ENCODE data around the gene RFX1. TPM values are rescaled to one million over a fixed set of nuclear protein-coding genes. Genes with fewer than 3 reads are reported as not detected.

The RFX1 gene
- total RNA-seq, 1 donor from 2014 or later: 15.7 TPM

- Mint-ChIP-seq H3K27ac (ENCODE audit: unreplicated experiment) (peak overlapping the region; percentile 18), H3K9me3 (ENCODE audit: unreplicated experiment) (no peaks in the 10 kb centered on the region), H3K27me3 (ENCODE audit: unreplicated experiment) (no peaks in the 10 kb centered on the region), H3K4me3 (ENCODE audit: unreplicated experiment) (no peak overlapping the region), H3K36me3 (ENCODE audit: unreplicated experiment) (peaks cover 10% of the 10 kb centered on the region), H3K4me1 (ENCODE audit: unreplicated experiment) (no peaks in the 10 kb centered on the region)
- no peak for TF ChIP-seq CTCF (IDR thresholded peaks at IDR 0.05)
- DNase-seq (ENCODE audit: extremely low spot score, unreplicated experiment): no peak
Measured at GRCh38 chr19:13995017-13995728, 10.9 kb downstream of the RFX1 start.

- Mint-ChIP-seq H3K27ac (ENCODE audit: unreplicated experiment) (no peak overlapping the region), H3K4me3 (ENCODE audit: unreplicated experiment) (no peak overlapping the region), H3K36me3 (ENCODE audit: unreplicated experiment) (peaks cover 20% of the 10 kb centered on the region), H3K4me1 (ENCODE audit: unreplicated experiment) (no peaks in the 10 kb centered on the region), H3K27me3 (ENCODE audit: unreplicated experiment) (no peaks in the 10 kb centered on the region), H3K9me3 (ENCODE audit: unreplicated experiment) (no peaks in the 10 kb centered on the region)
- no peak for TF ChIP-seq CTCF (IDR thresholded peaks at IDR 0.05)
- DNase-seq (ENCODE audit: extremely low spot score, unreplicated experiment): no peak
Measured at GRCh38 chr19:13993590-13994300, 12.4 kb downstream of the RFX1 start.

- H3K9me3 Mint-ChIP-seq (ENCODE audit: unreplicated experiment): no peaks in the 10 kb centered on the region
- H3K36me3 Mint-ChIP-seq (ENCODE audit: unreplicated experiment): peaks cover 21% of the 10 kb centered on the region
- peaks cover 4% of the 10 kb centered on the region for H3K4me1 Mint-ChIP-seq (ENCODE audit: unreplicated experiment)
- H3K27me3 Mint-ChIP-seq (ENCODE audit: unreplicated experiment): no peaks in the 10 kb centered on the region
- H3K27ac Mint-ChIP-seq (ENCODE audit: unreplicated experiment): no peak overlapping the region
- H3K4me3 Mint-ChIP-seq (ENCODE audit: unreplicated experiment): no peak overlapping the region
- TF ChIP-seq CTCF (IDR thresholded peaks at IDR 0.05): no peak
- DNase-seq (ENCODE audit: extremely low spot score, unreplicated experiment): no peak
Measured at GRCh38 chr19:13992025-13992424, 14.1 kb downstream of the RFX1 start.

- Mint-ChIP-seq H3K4me1 (ENCODE audit: unreplicated experiment) (peaks cover 16% of the 10 kb centered on the region), H3K4me3 (ENCODE audit: unreplicated experiment) (no peak overlapping the region), H3K36me3 (ENCODE audit: unreplicated experiment) (peaks cover 21% of the 10 kb centered on the region), H3K27me3 (ENCODE audit: unreplicated experiment) (no peaks in the 10 kb centered on the region), H3K9me3 (ENCODE audit: unreplicated experiment) (no peaks in the 10 kb centered on the region), H3K27ac (ENCODE audit: unreplicated experiment) (no peak overlapping the region)
- TF ChIP-seq CTCF (IDR thresholded peaks at IDR 0.05): no peak
- no peak for DNase-seq (ENCODE audit: extremely low spot score, unreplicated experiment)
Measured at GRCh38 chr19:13990085-13990484, 16.0 kb downstream of the RFX1 start.

GRCh38 chr19:13989487-13989886, 16.6 kb downstream of the RFX1 start:
- peaks cover 16% of the 10 kb centered on the region for H3K4me1 Mint-ChIP-seq (ENCODE audit: unreplicated experiment)
- H3K27ac Mint-ChIP-seq (ENCODE audit: unreplicated experiment): no peak overlapping the region
- H3K36me3 Mint-ChIP-seq (ENCODE audit: unreplicated experiment): peaks cover 21% of the 10 kb centered on the region
- DNase-seq (ENCODE audit: extremely low spot score, unreplicated experiment): no peak
- no peak for TF ChIP-seq CTCF (IDR thresholded peaks at IDR 0.05)
- H3K27me3 Mint-ChIP-seq (ENCODE audit: unreplicated experiment): no peaks in the 10 kb centered on the region
- H3K9me3 Mint-ChIP-seq (ENCODE audit: unreplicated experiment): no peaks in the 10 kb centered on the region
- H3K4me3 Mint-ChIP-seq (ENCODE audit: unreplicated experiment): no peak overlapping the region
